OCI-M2 (cell line): ENCODE measurements around the gene GIPC2.

Source experiments
- DNase-seq: peaks from one replicate; lab custom pipeline; 2025; ENCODE audit not compliant: unreplicated experiment; lab: John Stamatoyannopoulos, UW

Gene GIPC2

GRCh38 chr1:78035121-78035520 lies 10.6 kb upstream of the GIPC2 start:
- DNase-seq, result no peak

GRCh38 chr1:78036450-78036849 lies 9.3 kb upstream of the GIPC2 start:
- no peak for DNase-seq

GRCh38 chr1:78038071-78038470 lies 7.7 kb upstream of the GIPC2 start:
- no peak for DNase-seq

- DNase-seq, result no peak
Measured at GRCh38 chr1:78038491-78038939, 7.3 kb upstream of the GIPC2 start.

GRCh38 chr1:78040484-78041089 lies 5.2 kb upstream of the GIPC2 start:
- DNase-seq, result no peak

GRCh38 chr1:78043436-78043835 lies 2.3 kb upstream of the GIPC2 start:
- DNase-seq, result no peak

- DNase-seq, result no peak
Measured at GRCh38 chr1:78044796-78045562, 787 bp upstream of the GIPC2 start.

- no peak for DNase-seq
Measured at GRCh38 chr1:78045563-78045925, 222 bp upstream of the GIPC2 start.

GRCh38 chr1:78047106-78047505 lies 1.3 kb downstream of the GIPC2 start:
- DNase-seq, result no peak

DNA sequence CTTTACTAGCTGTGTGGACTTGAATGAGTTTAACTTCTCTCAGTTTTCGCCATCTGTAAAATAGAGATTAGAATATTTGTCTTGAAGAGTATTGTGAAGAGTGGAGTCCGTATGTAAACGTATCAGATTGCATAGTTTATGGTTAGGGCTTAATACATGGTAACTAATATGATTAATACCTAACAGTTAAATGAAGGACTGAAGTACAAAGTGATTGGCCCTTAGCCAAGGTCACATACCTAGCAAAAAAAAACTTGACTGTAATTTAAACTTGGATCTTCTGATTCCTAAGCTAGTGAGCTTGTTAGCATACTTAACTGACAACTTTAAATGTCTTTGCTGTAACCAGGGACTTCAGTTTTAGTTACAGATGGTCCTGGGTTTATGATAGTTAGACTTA lies 1.9 kb downstream of the GIPC2 start:
- DNase-seq, result no peak

- DNase-seq, result no peak
Measured at GRCh38 chr1:78048446-78048845, 2.7 kb downstream of the GIPC2 start.

DNA sequence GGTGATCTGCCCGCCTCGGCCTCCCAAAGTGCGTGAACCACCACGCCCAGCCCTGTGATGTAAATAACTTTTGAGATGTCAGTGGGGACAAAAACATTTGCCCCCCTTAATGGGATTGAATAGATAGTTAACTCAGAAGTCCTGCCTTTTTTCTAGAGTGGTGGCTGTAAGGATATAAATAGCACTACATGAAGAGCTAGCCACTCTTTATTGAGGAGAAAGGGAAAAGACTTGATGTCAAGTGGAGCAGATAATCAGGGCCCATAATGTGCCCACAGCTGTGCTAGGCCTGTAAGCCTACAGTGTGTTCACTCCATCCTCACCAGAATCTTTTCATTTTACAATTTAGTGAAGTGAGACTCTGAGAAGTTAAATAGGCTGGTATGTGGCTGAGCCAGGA lies 3.6 kb downstream of the GIPC2 start:
- DNase-seq, result no peak

- DNase-seq, result no peak
Measured at GRCh38 chr1:78051005-78051404, 5.2 kb downstream of the GIPC2 start.

DNA sequence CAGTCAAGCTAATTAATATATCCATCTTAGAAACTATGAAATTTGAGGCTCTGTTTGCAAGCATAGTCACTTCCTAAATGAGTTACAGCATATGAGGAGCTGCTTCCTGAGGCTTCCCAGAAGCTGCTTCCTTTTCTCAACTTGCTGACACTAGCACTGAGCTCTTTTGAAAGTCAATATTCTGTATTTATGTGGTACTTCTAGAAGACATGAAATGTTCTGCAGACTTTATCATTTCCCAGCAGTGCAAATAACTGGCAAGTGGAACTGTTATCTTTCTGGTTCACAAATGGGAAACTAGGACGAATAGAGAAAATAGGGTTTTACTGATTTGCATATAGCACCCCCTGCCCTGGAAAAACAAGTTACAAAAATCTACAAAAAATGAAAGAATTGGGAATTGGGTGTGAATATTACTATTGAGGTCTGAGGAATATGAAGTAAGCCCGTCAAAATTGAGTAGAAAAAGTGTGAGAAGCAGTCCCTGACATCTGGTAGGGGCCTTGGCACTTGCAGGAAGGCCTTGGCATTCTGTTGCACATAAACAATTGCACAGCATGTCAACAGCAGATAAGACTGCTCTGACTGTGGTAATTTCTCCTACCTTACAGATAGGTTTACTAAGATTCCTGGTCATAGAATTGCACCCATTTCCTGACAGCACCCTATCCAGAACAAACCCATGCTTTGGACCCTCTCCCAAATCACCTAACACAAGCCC lies 7.1 kb downstream of the GIPC2 start:
- peak; percentile 6 for DNase-seq

DNA sequence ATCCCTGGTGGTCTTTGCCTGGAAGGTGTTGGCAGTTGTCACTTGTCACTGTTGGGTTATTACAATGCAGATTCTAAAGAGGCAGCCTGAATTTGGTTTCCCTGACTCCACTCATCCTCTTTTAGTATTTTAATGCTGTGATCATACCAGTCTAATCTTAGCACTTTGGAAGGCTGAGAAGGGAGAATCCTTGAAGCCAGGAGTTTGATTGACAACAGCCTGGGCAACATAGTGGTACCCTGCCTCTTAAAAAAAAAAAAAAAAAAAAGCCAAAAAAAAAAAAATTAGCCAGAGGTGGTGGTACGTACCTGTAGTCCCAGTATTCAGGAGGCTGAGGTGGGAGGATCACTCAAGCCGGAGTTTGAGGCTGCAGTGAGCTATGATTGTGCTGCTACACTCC lies 7.7 kb downstream of the GIPC2 start:
- DNase-seq, result no peak

DNA sequence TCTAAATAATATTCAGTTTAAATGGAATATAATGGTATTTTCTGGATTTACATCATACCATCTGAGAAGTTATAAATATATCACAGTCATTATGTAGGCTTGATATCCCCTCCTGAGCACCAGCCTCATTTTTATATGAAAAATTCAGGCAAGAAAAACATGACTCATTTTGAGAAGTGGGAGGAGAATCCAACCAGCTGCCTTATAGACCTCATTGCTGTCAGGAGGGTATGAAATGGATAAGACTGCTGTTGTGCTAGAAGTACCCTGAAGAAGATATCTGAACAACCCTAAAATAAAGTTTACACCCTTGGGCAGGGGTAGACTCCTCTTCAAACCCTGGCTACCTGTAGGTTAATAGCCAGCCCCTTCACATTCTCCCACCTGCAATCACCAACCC lies 8.8 kb downstream of the GIPC2 start:
- no peak for DNase-seq

GRCh38 chr1:78054972-78055371 lies 9.2 kb downstream of the GIPC2 start:
- DNase-seq, result no peak

DNA sequence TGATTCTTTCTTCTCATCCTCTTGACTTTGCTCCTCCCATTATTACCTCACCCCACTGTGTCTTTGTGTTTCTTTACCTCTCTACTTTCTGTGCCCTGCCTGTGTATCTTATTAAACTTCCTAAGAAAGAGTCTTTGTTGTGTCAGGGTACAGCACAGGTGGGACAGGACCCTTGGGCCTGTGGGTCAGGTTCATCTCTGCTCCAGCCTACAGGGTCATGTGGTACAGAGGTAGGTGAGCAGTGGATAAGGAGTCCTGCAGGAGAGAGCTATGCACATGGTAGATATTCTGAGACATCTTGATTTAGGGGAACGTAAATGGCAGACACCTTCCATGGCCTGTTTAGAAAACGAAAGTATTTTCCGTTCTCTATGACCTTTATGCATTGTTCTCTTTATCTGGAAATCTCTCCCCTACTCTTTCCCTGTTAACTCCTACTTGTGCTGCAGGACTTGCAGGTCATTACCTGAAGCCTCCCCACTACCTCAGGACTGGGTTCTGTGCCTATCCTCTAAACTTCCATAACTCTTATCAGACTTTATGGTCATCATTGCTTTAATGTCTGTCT lies 9.9 kb downstream of the GIPC2 start:
- DNase-seq, result no peak

DNA sequence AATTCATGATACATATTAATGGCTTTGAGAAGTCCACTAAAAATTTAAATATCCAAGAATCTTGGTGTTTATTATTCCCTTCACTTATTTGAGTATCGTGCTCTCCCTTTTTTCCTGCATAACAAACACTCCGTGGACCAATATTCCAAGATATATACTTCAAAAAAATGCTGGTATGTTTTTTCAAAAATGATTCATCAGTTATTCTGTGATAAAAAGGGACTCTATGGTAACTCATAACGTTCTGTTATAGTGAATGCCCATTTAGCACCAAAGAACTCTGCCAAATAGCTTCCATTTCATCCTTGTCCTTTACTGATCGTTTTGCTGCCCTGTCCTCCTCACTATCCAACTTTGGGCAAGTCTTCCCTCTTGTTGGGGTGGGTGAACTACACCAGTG lies 12.9 kb downstream of the GIPC2 start:
- no peak for DNase-seq

- no peak for DNase-seq
Measured at GRCh38 chr1:78060857-78061563, 15.2 kb downstream of the GIPC2 start.

DNA sequence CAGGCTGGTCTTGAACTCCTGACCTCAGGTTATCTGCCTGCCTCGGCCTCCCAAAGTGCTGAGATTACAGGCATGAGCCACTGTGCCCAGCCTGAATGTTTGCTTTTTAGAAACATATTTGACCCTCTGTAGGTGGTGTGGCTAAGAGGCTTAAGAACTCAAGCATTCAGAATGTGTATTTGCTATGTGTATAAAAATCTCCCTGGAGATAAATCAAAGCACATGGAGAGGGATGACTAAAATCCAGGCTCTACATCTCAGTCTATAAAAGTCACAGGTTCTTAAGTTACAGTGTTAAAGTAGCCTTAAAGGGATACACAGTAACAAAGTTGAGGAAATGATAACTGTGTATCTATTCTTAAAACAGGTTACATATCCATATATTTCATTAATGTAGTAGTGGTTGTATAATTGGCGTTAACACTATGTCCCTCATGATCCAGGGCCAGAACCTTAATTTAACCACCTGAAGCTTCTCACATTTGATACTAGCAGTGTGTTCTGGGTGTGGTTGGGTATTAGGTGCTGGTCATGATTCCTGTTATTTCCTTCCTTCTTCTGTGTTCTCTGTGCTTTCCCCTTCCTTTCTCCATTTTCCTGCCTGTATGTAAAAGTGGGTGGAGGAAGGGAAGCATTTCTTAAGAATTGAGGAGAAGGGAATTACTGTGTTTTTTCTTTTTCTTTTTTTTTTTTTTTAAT lies 16.2 kb downstream of the GIPC2 start:
- DNase-seq, result no peak
